Nephron progenitor cell (in vitro differentiated cells): ENCODE measurements around the gene GTF2A2.
"Not testable (repeated sequence)": the region's sequence is repeated elsewhere in the genome, so short reads cannot be mapped to it uniquely, and the experiment has no call there.

Experiments
- DNase-seq: peaks from one replicate; pipeline ENCODE4 v3.0.0; 2021
- H3K27ac Mint-ChIP-seq: 2 replicates; pipeline ENCODE4 v1.8.0; 2021; ENCODE audit warnings: mild to moderate bottlenecking, moderate library complexity, mixed read lengths
- H3K27me3 Mint-ChIP-seq: 2 replicates; pipeline ENCODE4 v1.8.0; 2021; ENCODE audit warnings: mild to moderate bottlenecking, low read depth, mixed read lengths; ENCODE audit not compliant: poor library complexity
- H3K36me3 Mint-ChIP-seq: 2 replicates; pipeline ENCODE4 v1.8.0; 2021; ENCODE audit warnings: low read depth, mixed read lengths
- H3K4me1 Mint-ChIP-seq: 2 replicates; pipeline ENCODE4 v1.8.0; 2021; ENCODE audit warnings: mixed read lengths
- H3K4me3 Mint-ChIP-seq: 2 replicates; pipeline ENCODE4 v1.8.0; 2021; ENCODE audit warnings: mild to moderate bottlenecking, moderate library complexity, mixed read lengths
- H3K9me3 Mint-ChIP-seq: 2 replicates; pipeline ENCODE4 v1.8.0; 2021; ENCODE audit warnings: mild to moderate bottlenecking, moderate library complexity, mixed read lengths
- CTCF ChIP-seq: fragments of 200-600 bp; sonication (generic); IDR thresholded peaks from 2 replicates; pipeline ENCODE4 v1.5.0; 2021; ENCODE audit warnings: antibody characterized with exemption

GTF2A2 gene

GRCh38 chr15:59659366-59659765 lies 2.1 kb upstream of the GTF2A2 start:
- no peak for DNase-seq
- peaks cover 4% of the 10 kb centered on the region for H3K9me3 Mint-ChIP-seq
- H3K27me3 Mint-ChIP-seq = no peaks in the 10 kb centered on the region
- H3K4me3 Mint-ChIP-seq = no peak overlapping the region
- H3K4me1 Mint-ChIP-seq = no peaks in the 10 kb centered on the region
- no peak overlapping the region for H3K27ac Mint-ChIP-seq
- TF ChIP-seq CTCF = no peak
- H3K36me3 Mint-ChIP-seq = peaks cover 33% of the 10 kb centered on the region

GRCh38 chr15:59657635-59658125 lies 365 bp upstream of the GTF2A2 start:
- H3K27ac Mint-ChIP-seq = peak overlapping the region; percentile 20
- TF ChIP-seq CTCF = no peak
- peaks cover 5% of the 10 kb centered on the region for H3K9me3 Mint-ChIP-seq
- no peaks in the 10 kb centered on the region for H3K27me3 Mint-ChIP-seq
- no peak overlapping the region for H3K4me3 Mint-ChIP-seq
- H3K36me3 Mint-ChIP-seq = peaks cover 33% of the 10 kb centered on the region
- no peaks in the 10 kb centered on the region for H3K4me1 Mint-ChIP-seq
- peak; percentile 5 for DNase-seq

GRCh38 chr15:59654046-59654445 lies 3.3 kb downstream of the GTF2A2 start:
- Mint-ChIP-seq H3K4me1 (no peaks in the 10 kb centered on the region), H3K27ac (no peak overlapping the region), H3K27me3 (no peaks in the 10 kb centered on the region), H3K9me3 (peaks cover 10% of the 10 kb centered on the region), H3K4me3 (no peak overlapping the region), H3K36me3 (peaks cover 32% of the 10 kb centered on the region)
- no peak for TF ChIP-seq CTCF
- no peak for DNase-seq

- H3K4me1 Mint-ChIP-seq = no peaks in the 10 kb centered on the region
- no peak overlapping the region for H3K27ac Mint-ChIP-seq
- peaks cover 5% of the 10 kb centered on the region for H3K9me3 Mint-ChIP-seq
- H3K36me3 Mint-ChIP-seq = peaks cover 39% of the 10 kb centered on the region
- no peak for TF ChIP-seq CTCF
- H3K4me3 Mint-ChIP-seq = no peak overlapping the region
- peaks cover 2% of the 10 kb centered on the region for H3K27me3 Mint-ChIP-seq
- DNase-seq = no peak
These were observed 7.7 kb downstream of the GTF2A2 start for GRCh38 chr15:59649603-59650002.

GRCh38 chr15:59647085-59647484 lies 10.2 kb downstream of the GTF2A2 start:
- no peak for DNase-seq
- Mint-ChIP-seq H3K4me1 (no peaks in the 10 kb centered on the region), H3K36me3 (peaks cover 49% of the 10 kb centered on the region), H3K27ac (no peak overlapping the region), H3K9me3 (no peaks in the 10 kb centered on the region), H3K27me3 (peaks cover 2% of the 10 kb centered on the region), H3K4me3 (no peak overlapping the region)
- TF ChIP-seq CTCF = no peak

GRCh38 chr15:59646277-59646676 lies 11.0 kb downstream of the GTF2A2 start:
- Mint-ChIP-seq H3K27me3 (peaks cover 2% of the 10 kb centered on the region), H3K9me3 (no peaks in the 10 kb centered on the region), H3K4me1 (no peaks in the 10 kb centered on the region)

GRCh38 chr15:59645812-59646211 lies 11.5 kb downstream of the GTF2A2 start:
- not testable (repeated sequence) for H3K4me3 Mint-ChIP-seq, H3K9me3 Mint-ChIP-seq, H3K27ac Mint-ChIP-seq, H3K4me1 Mint-ChIP-seq, H3K27me3 Mint-ChIP-seq, DNase-seq
- H3K36me3 Mint-ChIP-seq = peaks cover 58% of the 10 kb centered on the region

More at GRCh38 chr15:59646277-59646676, 11.0 kb downstream of the GTF2A2 start:
- no peak for TF ChIP-seq CTCF
- Mint-ChIP-seq H3K27ac (no peak overlapping the region), H3K36me3 (peaks cover 55% of the 10 kb centered on the region), H3K4me3 (no peak overlapping the region)
- DNase-seq = no peak
